Activated T-helper 17 cell treated with anti-CD3 and anti-CD28 coated beads, Interleukin-2, amount 50 U/mL, for 72 hours (primary cell): ENCODE data around the gene VEGFA. TPM values are rescaled to one million over a fixed set of nuclear protein-coding genes. Genes with fewer than 3 reads are reported as not detected.

Experiments
- ATAC-seq: fragments of 150-1000 bp; cut with Tn5 transposase; replicated peaks from 2 replicates; pipeline ENCODE4 v1.10.0; 2021; ENCODE audit warnings: mild to moderate bottlenecking, moderate library complexity
- H3K27ac Mint-ChIP-seq: one replicate; pipeline ENCODE4 v1.8.0; 2022; ENCODE audit warnings: mixed read lengths
- H3K27me3 Mint-ChIP-seq: one replicate; pipeline ENCODE4 v1.8.0; 2022; ENCODE audit warnings: mixed read lengths
- H3K36me3 Mint-ChIP-seq: one replicate; pipeline ENCODE4 v1.8.0; 2022; ENCODE audit warnings: low read depth, mild to moderate bottlenecking, mixed read lengths
- H3K4me1 Mint-ChIP-seq: one replicate; pipeline ENCODE4 v1.8.0; 2022; ENCODE audit warnings: mixed read lengths
- H3K4me3 Mint-ChIP-seq: one replicate; pipeline ENCODE4 v1.8.0; 2022; ENCODE audit warnings: mild to moderate bottlenecking, mixed read lengths
- H3K9me3 Mint-ChIP-seq: one replicate; pipeline ENCODE4 v1.8.0; 2022; ENCODE audit warnings: mixed read lengths
- total RNA-seq, 2 donors: library from RNA; stranded (reverse); gene quantifications; one replicate each; pipeline ENCODE4 v1.2.3, GENCODE V29; 2022

VEGFA gene
- total RNA-seq, 2 donors from 2014 or later, result 48.7 to 142 TPM

DNA sequence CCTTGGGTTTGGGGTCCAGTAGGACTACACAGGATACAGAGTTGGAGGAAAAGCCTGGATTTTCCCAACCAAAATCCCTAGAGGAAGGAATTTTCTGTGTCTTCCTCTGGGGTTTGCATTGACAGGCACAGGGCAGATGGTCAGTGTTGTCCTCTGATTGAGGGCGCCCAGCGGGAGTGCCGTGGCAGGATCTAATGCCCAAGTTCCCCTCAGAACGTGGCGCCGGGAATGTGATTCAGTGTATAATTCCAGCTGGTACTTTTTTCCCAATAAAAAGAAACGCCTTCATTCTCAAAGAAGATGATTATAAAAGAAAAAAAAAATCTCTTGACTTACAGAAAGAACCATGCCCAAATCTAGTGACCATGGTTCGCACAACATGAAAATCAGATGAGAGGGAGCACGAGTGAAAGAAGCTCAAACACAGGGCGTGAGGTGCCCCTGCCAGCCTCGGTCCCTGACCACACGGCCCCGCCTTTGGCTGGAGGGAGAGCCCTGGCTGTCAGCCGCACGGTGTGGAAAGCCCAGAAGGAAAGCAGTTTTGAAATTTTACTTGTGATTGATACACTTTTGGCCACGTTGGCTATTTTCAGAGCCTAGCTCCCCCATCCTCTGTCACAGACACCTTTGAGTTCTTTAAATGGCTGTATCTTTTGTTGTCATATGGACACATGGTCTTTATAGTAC is 31.6 kb downstream of the VEGFA start:
- H3K36me3 Mint-ChIP-seq, result no peaks in the 10 kb centered on the region
- no peaks in the 10 kb centered on the region for H3K9me3 Mint-ChIP-seq
- no peak overlapping the region for H3K27ac Mint-ChIP-seq

DNA sequence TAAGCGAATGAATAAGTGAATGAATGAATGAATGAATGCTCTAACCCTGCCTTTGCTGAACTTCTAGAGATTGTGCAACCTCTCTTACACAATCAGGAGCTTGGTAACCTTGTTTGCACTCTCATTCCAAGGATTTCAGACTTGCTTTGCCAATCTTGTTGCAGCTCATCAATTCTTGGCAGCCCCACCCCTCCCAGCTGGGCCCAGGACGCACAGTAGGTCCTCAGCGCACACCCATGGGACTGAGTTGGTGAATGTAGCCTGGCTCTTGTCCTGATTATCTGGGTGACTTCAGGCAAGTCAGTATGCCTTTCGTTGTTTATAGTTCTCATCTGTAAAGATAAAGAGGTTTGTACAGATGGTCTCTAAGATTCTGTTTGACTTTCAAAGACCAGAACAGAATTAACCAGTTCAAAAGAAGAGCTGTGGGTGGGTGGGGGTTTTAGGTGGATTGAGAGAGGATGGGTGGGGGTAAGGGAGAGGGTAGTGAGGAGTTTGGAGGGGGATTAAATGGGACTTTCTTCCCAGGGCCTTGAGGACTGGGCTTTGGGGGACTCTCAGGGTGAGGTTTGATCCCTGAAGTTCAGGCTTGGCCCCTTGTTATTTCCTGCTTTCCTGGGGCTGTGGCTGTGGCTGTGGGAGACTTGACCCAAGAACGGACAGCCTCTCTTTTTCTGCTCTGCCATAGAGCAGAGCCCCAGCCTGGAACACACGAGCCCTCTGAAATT is 33.2 kb downstream of the VEGFA start:
- H3K36me3 Mint-ChIP-seq, result no peaks in the 10 kb centered on the region
- no peak overlapping the region for H3K27ac Mint-ChIP-seq
- H3K4me1 Mint-ChIP-seq, result peaks cover 4% of the 10 kb centered on the region
- H3K27me3 Mint-ChIP-seq, result peaks cover under 1% of the 10 kb centered on the region
- H3K4me3 Mint-ChIP-seq, result no peak overlapping the region
- H3K9me3 Mint-ChIP-seq, result no peaks in the 10 kb centered on the region
- ATAC-seq, result no peak

More for the DNA sequence above, 31.6 kb downstream of the VEGFA start:
- no peak for ATAC-seq
- Mint-ChIP-seq H3K27me3 (no peaks in the 10 kb centered on the region), H3K4me1 (peaks cover 4% of the 10 kb centered on the region), H3K4me3 (no peak overlapping the region)

DNA sequence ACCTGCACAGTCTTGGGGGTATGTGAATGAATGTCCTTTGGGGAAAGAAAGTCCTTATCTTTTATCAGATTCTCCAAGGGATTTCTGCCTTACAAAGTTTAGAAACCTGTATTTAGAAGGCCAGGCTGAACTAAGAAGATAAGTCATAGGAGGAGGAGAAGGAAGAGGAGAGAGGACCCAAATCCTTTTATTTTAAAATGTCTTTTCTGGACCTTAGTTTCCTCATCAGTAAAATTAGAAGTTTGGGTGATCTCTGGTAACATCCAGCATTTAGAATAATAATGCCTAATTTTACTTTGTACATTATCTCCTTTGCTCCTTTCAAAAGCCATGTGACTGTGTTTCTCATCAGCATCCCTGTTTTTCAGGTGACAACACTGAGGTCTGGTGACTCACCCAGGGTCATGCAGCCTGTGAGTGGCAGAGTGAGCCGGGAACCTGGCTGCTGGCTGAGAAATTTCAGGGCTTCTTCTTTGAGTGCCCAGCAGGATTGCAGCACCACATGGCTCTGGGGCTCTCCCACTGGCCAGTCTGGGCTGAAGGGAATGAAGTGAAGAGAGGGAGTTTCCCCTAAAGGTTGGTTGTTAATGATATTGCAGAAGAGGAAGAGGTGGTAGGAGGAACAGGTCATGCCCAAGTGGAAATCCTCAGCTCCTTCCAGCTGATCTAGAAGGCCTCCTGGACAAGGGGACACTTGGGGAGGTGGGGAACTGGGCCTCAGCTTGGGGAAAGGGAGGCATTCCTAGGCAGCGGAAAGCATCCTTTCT is 34.0 kb downstream of the VEGFA start:
- peak; percentile 75 for ATAC-seq
- no peaks in the 10 kb centered on the region for H3K9me3 Mint-ChIP-seq
- H3K27ac Mint-ChIP-seq, result no peak overlapping the region
- H3K36me3 Mint-ChIP-seq, result no peaks in the 10 kb centered on the region
- no peak overlapping the region for H3K4me3 Mint-ChIP-seq
- H3K4me1 Mint-ChIP-seq, result no peaks in the 10 kb centered on the region
- peaks cover 3% of the 10 kb centered on the region for H3K27me3 Mint-ChIP-seq

DNA sequence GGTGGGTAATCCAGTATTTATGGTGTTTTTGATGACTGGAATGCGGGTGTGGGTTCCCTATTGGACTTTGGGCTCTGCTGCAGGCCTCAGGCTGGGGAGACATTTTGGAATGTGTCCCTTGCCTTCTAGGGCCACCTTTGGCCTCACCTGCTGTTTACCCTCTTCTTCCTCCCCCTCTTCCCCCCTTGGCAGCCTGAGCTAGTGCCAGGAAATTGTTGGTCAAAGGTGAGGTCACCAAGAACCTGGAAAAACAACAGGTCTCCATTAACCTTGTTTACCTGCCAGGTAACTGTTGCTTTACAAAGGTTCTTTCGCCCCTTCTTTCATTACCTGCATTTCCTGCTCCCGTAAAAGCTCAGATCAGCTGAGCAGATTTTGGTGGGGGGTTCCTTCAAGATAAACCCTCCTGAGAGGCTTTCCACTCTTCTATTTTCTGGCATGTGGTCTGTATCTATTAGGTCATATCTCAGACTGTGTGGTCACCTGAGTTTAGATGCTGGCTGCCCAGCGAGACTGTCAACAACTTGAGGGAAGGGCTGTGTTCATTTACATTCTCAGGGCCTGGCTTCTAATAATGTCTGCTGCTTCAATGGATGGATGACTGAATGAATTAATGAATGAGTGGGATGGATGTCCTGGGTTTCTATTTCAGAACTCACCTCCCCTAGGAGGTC is 34.7 kb downstream of the VEGFA start:
- no peaks in the 10 kb centered on the region for H3K36me3 Mint-ChIP-seq
- H3K9me3 Mint-ChIP-seq, result no peaks in the 10 kb centered on the region
- H3K27ac Mint-ChIP-seq, result no peak overlapping the region
- H3K27me3 Mint-ChIP-seq, result peaks cover 3% of the 10 kb centered on the region
- no peak overlapping the region for H3K4me3 Mint-ChIP-seq
- no peaks in the 10 kb centered on the region for H3K4me1 Mint-ChIP-seq
- ATAC-seq, result no peak

DNA sequence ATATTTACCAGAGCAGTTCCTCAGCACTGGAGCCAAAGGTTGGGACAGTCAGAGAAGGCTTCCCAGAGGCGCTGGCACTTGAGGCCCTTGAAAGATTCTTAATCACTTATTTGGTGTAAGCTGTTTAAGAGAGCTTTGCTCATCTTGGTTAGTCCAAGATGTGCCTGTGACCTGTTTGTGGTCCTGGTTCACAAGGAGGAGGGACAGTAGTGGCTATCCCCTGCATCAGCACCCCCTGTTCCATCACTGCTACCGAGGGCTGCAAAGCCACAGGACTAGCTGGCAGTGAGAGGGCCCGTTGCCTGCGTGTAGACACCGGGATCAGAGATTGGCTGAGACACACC is 35.7 kb downstream of the VEGFA start:
- H3K27me3 Mint-ChIP-seq, result peaks cover 3% of the 10 kb centered on the region
- ATAC-seq, result no peak
- no peak overlapping the region for H3K4me3 Mint-ChIP-seq
- H3K4me1 Mint-ChIP-seq, result no peaks in the 10 kb centered on the region
- H3K36me3 Mint-ChIP-seq, result no peaks in the 10 kb centered on the region
- H3K27ac Mint-ChIP-seq, result no peak overlapping the region
- no peaks in the 10 kb centered on the region for H3K9me3 Mint-ChIP-seq

DNA sequence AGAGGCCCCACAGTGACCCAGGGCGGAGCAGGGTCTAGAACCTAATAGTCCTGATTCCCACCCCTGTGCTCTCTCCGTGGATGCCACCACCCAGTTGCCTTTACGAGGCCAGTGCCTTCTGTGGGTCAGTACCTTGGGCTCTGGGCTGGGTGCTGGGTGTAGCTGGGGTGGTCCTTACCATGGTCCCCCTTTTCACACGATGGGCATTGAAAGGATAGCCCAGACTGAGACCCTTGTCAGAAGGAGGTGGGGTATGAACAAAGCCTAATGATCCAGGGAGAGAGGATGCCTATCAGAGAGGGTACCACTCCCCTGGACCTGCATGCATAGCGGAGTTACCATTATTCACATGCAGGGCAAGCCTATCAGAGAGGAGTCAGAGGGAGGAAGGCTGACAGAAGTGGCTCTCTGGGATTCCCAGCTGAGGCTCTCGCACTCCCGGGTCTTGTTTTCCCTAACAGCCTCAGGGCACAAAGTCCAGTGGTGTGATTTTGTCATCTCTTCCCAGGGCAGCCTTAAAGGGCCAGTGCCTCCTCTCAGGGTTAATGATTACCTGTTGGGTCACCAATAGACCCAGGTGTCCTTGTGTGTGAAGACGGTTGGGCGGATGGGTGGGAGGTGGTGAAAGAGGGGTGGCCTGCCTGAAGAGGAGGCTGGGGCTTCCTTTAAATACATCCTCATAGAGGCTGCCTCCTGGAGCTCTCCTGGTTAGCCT is 36.2 kb downstream of the VEGFA start:
- ATAC-seq, result no peak
- no peaks in the 10 kb centered on the region for H3K4me1 Mint-ChIP-seq

DNA sequence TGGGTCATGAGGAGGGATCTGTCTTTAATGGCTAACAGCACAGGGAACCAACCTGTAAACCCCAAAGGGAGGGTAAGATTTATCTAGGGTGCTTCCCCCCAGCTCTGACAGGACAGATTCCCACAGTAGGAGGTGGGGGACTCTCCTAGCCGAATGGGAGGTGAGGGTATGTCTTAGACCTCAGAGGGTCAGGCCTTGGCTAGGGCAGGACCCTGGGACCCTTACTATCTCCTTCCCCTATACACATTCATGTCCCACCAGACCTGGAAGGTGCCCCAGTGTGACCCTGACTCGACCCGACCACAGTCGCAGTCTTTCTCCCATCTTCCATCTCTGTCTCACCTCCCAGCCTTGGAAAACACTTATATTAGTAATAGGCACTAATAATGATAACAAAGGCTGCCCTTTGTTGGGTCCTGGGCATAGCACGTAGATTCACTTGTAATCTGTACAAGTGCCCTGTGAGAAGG is 36.8 kb downstream of the VEGFA start:
- Mint-ChIP-seq H3K4me3 (no peak overlapping the region), H3K9me3 (no peaks in the 10 kb centered on the region), H3K27me3 (peaks cover 3% of the 10 kb centered on the region), H3K36me3 (no peaks in the 10 kb centered on the region), H3K27ac (no peak overlapping the region), H3K4me1 (no peaks in the 10 kb centered on the region)
- no peak for ATAC-seq

More for the DNA sequence above, 36.2 kb downstream of the VEGFA start:
- no peaks in the 10 kb centered on the region for H3K9me3 Mint-ChIP-seq
- H3K27ac Mint-ChIP-seq, result no peak overlapping the region
- peaks cover 3% of the 10 kb centered on the region for H3K27me3 Mint-ChIP-seq
- H3K36me3 Mint-ChIP-seq, result no peaks in the 10 kb centered on the region
- H3K4me3 Mint-ChIP-seq, result no peak overlapping the region

DNA sequence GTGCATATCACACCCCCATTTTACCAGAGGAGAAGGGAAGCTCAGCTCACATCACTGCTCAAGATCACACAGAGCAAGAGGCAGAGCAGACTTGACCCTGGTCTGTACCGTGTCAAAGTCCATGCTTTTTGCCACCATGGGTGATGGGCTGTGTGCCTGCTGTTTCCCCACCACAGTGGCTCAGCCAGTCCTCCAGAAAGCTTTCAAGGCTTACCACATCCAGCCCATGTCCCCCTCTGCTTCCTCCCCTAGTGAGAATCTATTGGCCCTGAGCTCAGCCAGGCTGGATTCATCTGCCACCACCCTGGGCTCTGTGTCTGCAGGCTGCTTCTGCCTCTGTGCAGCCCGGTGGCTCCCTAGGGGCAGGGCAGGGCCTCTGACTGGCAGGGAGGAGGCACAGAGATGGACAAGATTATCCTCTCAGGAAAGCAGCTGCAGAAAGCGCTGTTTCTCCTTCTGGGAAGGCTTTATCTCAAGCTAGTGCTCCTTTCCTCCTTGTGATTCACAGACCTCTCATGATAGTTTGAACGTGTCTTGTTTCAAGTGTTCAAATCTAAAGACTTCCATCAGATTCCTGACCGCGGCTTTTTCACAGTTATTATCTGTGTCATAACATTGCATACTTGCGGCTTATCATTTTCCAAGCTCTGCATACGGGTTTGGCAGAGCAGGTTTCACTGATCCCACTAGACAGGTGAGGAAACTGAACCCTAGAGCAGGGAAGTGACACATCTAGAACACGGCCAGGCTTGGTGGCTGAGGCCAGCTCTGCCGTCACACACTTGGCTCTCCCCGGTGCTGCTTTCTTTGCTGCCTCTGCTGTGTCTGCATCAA is 37.4 kb downstream of the VEGFA start:
- H3K4me3 Mint-ChIP-seq, result no peak overlapping the region
- no peaks in the 10 kb centered on the region for H3K4me1 Mint-ChIP-seq
- ATAC-seq, result no peak
- no peak overlapping the region for H3K27ac Mint-ChIP-seq
- H3K36me3 Mint-ChIP-seq, result no peaks in the 10 kb centered on the region
- peaks cover 3% of the 10 kb centered on the region for H3K27me3 Mint-ChIP-seq
- no peaks in the 10 kb centered on the region for H3K9me3 Mint-ChIP-seq

DNA sequence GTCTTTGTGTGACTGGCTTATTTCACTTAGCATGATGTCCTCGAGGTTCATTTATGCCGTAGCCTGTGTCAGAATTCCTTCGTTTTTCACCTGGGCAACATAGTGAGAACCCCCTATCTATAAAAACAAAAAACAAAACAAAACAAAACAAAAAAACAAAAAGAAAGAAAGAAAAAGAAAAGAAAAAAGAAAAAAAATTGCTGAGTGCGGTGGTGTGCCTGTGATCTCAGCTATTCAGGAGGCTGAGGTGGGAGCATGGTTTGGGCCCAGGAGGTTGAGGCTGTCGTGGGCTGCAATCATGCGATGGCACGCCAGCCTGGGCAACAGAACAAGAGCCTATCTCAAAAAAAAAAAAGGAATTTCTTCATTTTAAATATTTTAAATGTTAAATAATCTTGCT is 38.4 kb downstream of the VEGFA start:
- Mint-ChIP-seq H3K9me3 (no peaks in the 10 kb centered on the region), H3K4me1 (no peaks in the 10 kb centered on the region), H3K27ac (no peak overlapping the region), H3K4me3 (no peak overlapping the region), H3K36me3 (no peaks in the 10 kb centered on the region), H3K27me3 (peaks cover 3% of the 10 kb centered on the region)
- ATAC-seq, result no peak

DNA sequence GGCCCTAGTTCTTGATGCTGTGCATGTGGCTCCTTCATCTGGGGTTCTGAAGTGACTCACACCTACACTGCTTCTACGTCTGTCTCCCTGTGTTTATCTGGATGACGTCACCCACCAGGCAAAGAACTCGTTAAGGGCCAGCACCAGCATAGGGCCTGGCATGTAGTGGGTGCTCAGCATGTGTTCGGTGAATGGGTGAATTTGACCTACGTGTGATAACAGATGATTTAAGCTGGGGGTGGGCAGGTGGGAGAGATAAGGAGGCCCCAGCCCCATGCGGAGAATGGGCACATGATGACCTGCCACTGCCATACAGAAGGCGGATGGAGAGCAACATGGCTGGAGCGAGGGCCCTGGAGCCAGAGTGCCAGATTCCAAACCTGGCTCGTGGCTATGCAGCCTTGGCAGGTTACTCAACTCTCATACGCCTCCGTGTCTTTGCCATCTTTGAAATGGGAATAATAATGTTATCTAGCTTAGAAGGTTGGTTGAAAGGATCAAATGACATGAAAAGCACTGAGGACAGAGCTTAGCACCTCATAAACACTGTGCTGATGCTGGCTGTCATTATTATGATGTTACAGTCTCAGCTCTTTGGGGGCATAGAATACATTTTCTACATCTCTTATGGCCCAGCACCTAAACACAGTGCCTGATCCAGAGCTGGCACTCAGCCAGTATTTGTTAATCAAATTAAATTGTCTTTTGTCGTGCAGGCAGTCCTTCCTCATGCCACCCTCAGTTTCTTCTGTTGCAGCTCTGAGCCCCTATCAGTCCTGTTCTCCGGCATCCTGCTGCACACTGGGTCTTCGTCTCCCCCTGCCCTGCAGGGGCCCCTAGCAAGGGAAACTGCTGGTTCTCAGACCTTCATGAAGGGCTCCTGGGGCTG is 39.6 kb downstream of the VEGFA start:
- Mint-ChIP-seq H3K36me3 (no peaks in the 10 kb centered on the region), H3K27me3 (peaks cover 3% of the 10 kb centered on the region), H3K4me1 (no peaks in the 10 kb centered on the region), H3K27ac (no peak overlapping the region), H3K4me3 (no peak overlapping the region), H3K9me3 (no peaks in the 10 kb centered on the region)
- ATAC-seq, result no peak

DNA sequence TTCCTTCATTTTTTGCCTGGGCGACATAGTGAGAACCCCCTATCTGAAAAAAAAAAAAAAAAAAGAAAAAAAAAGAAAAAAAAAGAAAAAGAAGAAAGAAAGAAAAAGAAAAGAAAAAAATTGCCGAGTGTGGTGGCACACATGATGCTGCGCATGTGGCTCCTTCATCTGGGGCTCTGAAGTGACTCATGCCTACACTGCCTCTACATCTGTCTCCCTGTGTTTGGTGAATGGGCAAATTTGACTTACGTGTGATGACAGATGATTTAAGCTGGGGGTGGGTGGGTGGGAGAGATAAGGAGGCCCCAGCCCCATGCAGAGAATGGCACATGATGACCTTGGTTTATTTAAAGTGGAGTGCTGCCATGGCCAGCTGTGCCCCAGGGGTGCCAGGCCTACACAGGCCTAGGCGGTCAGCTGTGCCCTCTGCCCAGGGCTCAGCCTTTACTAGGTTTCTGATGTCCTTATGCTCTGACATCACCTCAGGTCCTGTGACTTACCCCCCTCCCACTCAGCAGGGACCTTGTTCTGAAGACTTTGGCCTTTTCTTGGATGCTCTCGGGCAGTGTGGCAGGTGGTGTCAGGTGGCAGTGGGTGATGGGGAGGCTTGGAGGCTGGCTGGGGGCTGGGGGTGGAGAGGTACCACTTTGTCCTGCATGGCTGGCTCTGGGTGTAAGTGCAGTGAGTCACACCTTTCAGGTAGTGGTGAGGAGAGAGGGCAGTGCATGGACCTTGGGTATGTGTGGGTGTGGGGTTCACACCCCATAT is 41.1 kb downstream of the VEGFA start:
- Mint-ChIP-seq H3K27ac (no peak overlapping the region), H3K27me3 (peaks cover 3% of the 10 kb centered on the region), H3K36me3 (no peaks in the 10 kb centered on the region), H3K9me3 (no peaks in the 10 kb centered on the region), H3K4me3 (no peak overlapping the region), H3K4me1 (no peaks in the 10 kb centered on the region)
- peak; percentile 23 for ATAC-seq

DNA sequence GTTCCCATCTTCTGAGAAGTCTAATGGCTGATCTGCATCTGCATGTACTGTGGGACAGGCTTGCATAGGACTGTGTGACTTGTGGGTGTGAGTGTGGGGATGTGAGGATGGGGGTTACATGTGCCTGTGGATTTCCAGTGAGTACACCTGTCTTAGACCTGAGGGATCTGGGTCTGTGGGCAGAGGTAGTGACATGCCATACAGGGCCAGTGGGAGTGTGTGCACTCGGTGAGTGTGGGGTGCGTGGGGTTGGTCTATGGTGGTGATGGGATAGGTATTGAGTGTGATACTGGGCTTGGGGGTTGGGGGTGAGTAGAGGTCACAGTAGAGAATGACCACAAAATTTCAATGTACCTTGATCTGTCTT is 41.7 kb downstream of the VEGFA start:
- Mint-ChIP-seq H3K9me3 (no peaks in the 10 kb centered on the region), H3K27ac (no peak overlapping the region), H3K27me3 (peaks cover 3% of the 10 kb centered on the region), H3K4me3 (no peak overlapping the region), H3K36me3 (no peaks in the 10 kb centered on the region), H3K4me1 (no peaks in the 10 kb centered on the region)
- ATAC-seq, result no peak
